GM23338 (cell line): ENCODE data around the gene UBA3.

Source experiments
- CREB1 ChIP-seq: fragments of 250-450 bp; sonication (Bioruptor Pico); IDR thresholded peaks from 2 replicates; pipeline ENCODE4 v1.5.0; 2020; ENCODE audit warnings: low read depth, mild to moderate bottlenecking, moderate library complexity
- POLR2AphosphoS5 ChIP-seq: IDR thresholded peaks from 2 replicates; pipeline ENCODE4 v1.6.1; 2016; ENCODE audit warnings: antibody characterized with exemption, low read depth
- TF ChIP-seq, protein P1 (sequence below), 2 experiments: fragments of 200-600 bp in 1 of 2; sonication (generic) in 1 of 2; conservative IDR thresholded peaks; 2 replicates each; pipeline versions ENCODE4 v1.5.1 to v1.6.1; 2016 to 2017; ENCODE audit warnings: antibody characterized with exemption in 2 of 2, low read depth in 2 of 2, mild to moderate bottlenecking in 2 of 2, moderate library complexity in 1 of 2
- TF ChIP-seq, protein P2 (sequence below): IDR thresholded peaks from 2 replicates; pipeline ENCODE4 v1.6.1; 2016; ENCODE audit warnings: antibody characterized with exemption

DNA sequence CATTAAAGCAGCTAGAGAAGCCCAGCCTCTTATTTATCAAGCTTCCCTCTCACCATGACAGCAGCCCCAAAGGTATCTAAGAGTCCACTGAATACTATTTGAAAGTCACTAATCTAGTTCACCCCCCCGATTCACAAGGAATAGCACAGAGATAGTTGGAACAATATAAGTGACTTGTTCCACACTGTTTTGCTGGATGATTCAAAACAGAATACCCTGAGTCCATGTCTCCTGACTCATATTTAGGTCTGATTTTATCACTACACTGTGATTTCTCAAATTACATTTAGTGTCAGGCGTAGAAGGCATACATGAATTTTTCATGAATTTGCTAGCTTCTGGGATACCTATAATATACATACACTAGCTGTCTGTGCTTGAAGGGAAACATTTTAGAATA is 48.0 kb downstream of the UBA3 start:
- TF ChIP-seq, protein P1, sequence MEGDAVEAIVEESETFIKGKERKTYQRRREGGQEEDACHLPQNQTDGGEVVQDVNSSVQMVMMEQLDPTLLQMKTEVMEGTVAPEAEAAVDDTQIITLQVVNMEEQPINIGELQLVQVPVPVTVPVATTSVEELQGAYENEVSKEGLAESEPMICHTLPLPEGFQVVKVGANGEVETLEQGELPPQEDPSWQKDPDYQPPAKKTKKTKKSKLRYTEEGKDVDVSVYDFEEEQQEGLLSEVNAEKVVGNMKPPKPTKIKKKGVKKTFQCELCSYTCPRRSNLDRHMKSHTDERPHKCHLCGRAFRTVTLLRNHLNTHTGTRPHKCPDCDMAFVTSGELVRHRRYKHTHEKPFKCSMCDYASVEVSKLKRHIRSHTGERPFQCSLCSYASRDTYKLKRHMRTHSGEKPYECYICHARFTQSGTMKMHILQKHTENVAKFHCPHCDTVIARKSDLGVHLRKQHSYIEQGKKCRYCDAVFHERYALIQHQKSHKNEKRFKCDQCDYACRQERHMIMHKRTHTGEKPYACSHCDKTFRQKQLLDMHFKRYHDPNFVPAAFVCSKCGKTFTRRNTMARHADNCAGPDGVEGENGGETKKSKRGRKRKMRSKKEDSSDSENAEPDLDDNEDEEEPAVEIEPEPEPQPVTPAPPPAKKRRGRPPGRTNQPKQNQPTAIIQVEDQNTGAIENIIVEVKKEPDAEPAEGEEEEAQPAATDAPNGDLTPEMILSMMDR (conservative IDR thresholded peaks at IDR 0.05; ENCODE audit: low read depth in 2 of 2): no peak
- TF ChIP-seq CREB1 (CRISPR knock-in tag) (no peak), POLR2AphosphoS5 (no peak)
- TF ChIP-seq, protein P2, sequence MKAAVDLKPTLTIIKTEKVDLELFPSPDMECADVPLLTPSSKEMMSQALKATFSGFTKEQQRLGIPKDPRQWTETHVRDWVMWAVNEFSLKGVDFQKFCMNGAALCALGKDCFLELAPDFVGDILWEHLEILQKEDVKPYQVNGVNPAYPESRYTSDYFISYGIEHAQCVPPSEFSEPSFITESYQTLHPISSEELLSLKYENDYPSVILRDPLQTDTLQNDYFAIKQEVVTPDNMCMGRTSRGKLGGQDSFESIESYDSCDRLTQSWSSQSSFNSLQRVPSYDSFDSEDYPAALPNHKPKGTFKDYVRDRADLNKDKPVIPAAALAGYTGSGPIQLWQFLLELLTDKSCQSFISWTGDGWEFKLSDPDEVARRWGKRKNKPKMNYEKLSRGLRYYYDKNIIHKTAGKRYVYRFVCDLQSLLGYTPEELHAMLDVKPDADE: no peak
